ENCODE results near the gene TBXAS1. TPM values are rescaled to one million over a fixed set of nuclear protein-coding genes. Genes with fewer than 3 reads are reported as not detected.

The TBXAS1 gene
- total and polyA plus RNA-seq, 2 experiments from 2014 or later = 1.3 TPM; not detected in 1

DNA sequence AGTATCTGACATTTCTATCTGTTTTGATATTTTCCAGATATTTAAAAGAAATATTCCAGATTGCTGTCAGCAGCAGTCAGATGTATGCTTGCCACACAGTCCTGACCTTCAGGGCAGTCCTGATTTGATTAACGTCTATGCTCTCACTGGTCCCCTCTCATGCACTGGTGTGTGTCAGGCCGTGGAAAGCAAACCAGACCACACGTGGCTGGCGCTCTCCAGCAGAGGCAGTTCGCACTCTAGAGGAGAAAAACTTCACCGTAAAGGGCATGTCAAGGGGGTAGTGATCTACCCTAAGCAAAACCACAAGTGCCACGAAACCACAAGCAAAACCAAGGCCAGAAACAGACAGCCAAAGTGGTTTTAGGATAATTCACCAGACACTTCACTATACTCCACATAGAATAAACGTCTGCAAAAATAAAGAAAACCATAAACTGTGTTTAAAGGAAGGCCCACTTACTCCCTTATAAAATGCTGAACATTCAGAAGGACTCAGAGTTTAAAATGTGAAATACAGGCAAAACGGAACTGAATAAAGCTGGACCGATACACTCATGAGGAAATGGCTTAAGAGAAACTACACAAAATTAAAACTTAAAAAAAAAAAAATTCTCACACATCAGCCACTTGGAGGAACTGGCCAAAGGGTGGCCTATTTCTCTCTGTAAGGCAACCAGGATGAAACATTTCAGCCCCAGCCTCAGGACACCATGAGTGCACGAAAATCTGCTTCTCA, 207.3 kb downstream of the TBXAS1 start:
- DNase-seq (ENCODE audit: low spot score) (no peak), ATAC-seq (no peak)
- Histone ChIP-seq H3K9me2 (ENCODE audit: insufficient read depth) (no peaks in the 10 kb centered on the region), H3K27me3 (ENCODE audit: insufficient read depth) (no peaks in the 10 kb centered on the region), H3K4me3 (no peak overlapping the region), H3K79me2 (replicated peaks; ENCODE audit: insufficient read depth) (no peaks in the 10 kb centered on the region), H3K4me2 (no peak overlapping the region), H3F3A (replicated peaks; ENCODE audit: low read depth) (no peaks in the 10 kb centered on the region), H3K36me3 (ENCODE audit: insufficient read depth) (no peaks in the 10 kb centered on the region), H3K27ac (ENCODE audit: low read depth) (no peak overlapping the region), H3K4me1 (ENCODE audit: insufficient read depth) (no peaks in the 10 kb centered on the region), H4K20me1 (replicated peaks; ENCODE audit: insufficient read depth) (no peaks in the 10 kb centered on the region), H2AFZ (no peak overlapping the region)
- no peak overlapping the region for H3K4me3 Mint-ChIP-seq
- H3K27ac Mint-ChIP-seq = no peak overlapping the region
- H3K4me1 Mint-ChIP-seq = no peaks in the 10 kb centered on the region
- TF ChIP-seq, protein P1, sequence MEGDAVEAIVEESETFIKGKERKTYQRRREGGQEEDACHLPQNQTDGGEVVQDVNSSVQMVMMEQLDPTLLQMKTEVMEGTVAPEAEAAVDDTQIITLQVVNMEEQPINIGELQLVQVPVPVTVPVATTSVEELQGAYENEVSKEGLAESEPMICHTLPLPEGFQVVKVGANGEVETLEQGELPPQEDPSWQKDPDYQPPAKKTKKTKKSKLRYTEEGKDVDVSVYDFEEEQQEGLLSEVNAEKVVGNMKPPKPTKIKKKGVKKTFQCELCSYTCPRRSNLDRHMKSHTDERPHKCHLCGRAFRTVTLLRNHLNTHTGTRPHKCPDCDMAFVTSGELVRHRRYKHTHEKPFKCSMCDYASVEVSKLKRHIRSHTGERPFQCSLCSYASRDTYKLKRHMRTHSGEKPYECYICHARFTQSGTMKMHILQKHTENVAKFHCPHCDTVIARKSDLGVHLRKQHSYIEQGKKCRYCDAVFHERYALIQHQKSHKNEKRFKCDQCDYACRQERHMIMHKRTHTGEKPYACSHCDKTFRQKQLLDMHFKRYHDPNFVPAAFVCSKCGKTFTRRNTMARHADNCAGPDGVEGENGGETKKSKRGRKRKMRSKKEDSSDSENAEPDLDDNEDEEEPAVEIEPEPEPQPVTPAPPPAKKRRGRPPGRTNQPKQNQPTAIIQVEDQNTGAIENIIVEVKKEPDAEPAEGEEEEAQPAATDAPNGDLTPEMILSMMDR (conservative IDR thresholded peaks at IDR 0.05; ENCODE audit: low read depth in 2 of 2) = no peak
- no peak for TF ChIP-seq EZH2phosphoT487 (IDR thresholded peaks at IDR 0.05; ENCODE audit: unreplicated experiment)
- TF ChIP-seq, protein P2, sequence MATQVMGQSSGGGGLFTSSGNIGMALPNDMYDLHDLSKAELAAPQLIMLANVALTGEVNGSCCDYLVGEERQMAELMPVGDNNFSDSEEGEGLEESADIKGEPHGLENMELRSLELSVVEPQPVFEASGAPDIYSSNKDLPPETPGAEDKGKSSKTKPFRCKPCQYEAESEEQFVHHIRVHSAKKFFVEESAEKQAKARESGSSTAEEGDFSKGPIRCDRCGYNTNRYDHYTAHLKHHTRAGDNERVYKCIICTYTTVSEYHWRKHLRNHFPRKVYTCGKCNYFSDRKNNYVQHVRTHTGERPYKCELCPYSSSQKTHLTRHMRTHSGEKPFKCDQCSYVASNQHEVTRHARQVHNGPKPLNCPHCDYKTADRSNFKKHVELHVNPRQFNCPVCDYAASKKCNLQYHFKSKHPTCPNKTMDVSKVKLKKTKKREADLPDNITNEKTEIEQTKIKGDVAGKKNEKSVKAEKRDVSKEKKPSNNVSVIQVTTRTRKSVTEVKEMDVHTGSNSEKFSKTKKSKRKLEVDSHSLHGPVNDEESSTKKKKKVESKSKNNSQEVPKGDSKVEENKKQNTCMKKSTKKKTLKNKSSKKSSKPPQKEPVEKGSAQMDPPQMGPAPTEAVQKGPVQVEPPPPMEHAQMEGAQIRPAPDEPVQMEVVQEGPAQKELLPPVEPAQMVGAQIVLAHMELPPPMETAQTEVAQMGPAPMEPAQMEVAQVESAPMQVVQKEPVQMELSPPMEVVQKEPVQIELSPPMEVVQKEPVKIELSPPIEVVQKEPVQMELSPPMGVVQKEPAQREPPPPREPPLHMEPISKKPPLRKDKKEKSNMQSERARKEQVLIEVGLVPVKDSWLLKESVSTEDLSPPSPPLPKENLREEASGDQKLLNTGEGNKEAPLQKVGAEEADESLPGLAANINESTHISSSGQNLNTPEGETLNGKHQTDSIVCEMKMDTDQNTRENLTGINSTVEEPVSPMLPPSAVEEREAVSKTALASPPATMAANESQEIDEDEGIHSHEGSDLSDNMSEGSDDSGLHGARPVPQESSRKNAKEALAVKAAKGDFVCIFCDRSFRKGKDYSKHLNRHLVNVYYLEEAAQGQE (IDR thresholded peaks at IDR 0.05; ENCODE audit: unreplicated experiment) = no peak
- no peak for TF ChIP-seq POLR2AphosphoS5 (IDR thresholded peaks at IDR 0.05; ENCODE audit: low read depth)
- no peak for TF ChIP-seq ZNF331 (CRISPR knock-in tag; IDR thresholded peaks at IDR 0.05; ENCODE audit: low read depth)
- TF ChIP-seq JUNB (IDR thresholded peaks at IDR 0.05; ENCODE audit: unreplicated experiment) = no peak
- no peak for TF ChIP-seq EZH2 (IDR thresholded peaks at IDR 0.05; ENCODE audit: low read depth, unreplicated experiment)
- TF ChIP-seq ZNF114 (CRISPR knock-in tag; IDR thresholded peaks at IDR 0.05) = no peak
- TF ChIP-seq, protein P3, sequence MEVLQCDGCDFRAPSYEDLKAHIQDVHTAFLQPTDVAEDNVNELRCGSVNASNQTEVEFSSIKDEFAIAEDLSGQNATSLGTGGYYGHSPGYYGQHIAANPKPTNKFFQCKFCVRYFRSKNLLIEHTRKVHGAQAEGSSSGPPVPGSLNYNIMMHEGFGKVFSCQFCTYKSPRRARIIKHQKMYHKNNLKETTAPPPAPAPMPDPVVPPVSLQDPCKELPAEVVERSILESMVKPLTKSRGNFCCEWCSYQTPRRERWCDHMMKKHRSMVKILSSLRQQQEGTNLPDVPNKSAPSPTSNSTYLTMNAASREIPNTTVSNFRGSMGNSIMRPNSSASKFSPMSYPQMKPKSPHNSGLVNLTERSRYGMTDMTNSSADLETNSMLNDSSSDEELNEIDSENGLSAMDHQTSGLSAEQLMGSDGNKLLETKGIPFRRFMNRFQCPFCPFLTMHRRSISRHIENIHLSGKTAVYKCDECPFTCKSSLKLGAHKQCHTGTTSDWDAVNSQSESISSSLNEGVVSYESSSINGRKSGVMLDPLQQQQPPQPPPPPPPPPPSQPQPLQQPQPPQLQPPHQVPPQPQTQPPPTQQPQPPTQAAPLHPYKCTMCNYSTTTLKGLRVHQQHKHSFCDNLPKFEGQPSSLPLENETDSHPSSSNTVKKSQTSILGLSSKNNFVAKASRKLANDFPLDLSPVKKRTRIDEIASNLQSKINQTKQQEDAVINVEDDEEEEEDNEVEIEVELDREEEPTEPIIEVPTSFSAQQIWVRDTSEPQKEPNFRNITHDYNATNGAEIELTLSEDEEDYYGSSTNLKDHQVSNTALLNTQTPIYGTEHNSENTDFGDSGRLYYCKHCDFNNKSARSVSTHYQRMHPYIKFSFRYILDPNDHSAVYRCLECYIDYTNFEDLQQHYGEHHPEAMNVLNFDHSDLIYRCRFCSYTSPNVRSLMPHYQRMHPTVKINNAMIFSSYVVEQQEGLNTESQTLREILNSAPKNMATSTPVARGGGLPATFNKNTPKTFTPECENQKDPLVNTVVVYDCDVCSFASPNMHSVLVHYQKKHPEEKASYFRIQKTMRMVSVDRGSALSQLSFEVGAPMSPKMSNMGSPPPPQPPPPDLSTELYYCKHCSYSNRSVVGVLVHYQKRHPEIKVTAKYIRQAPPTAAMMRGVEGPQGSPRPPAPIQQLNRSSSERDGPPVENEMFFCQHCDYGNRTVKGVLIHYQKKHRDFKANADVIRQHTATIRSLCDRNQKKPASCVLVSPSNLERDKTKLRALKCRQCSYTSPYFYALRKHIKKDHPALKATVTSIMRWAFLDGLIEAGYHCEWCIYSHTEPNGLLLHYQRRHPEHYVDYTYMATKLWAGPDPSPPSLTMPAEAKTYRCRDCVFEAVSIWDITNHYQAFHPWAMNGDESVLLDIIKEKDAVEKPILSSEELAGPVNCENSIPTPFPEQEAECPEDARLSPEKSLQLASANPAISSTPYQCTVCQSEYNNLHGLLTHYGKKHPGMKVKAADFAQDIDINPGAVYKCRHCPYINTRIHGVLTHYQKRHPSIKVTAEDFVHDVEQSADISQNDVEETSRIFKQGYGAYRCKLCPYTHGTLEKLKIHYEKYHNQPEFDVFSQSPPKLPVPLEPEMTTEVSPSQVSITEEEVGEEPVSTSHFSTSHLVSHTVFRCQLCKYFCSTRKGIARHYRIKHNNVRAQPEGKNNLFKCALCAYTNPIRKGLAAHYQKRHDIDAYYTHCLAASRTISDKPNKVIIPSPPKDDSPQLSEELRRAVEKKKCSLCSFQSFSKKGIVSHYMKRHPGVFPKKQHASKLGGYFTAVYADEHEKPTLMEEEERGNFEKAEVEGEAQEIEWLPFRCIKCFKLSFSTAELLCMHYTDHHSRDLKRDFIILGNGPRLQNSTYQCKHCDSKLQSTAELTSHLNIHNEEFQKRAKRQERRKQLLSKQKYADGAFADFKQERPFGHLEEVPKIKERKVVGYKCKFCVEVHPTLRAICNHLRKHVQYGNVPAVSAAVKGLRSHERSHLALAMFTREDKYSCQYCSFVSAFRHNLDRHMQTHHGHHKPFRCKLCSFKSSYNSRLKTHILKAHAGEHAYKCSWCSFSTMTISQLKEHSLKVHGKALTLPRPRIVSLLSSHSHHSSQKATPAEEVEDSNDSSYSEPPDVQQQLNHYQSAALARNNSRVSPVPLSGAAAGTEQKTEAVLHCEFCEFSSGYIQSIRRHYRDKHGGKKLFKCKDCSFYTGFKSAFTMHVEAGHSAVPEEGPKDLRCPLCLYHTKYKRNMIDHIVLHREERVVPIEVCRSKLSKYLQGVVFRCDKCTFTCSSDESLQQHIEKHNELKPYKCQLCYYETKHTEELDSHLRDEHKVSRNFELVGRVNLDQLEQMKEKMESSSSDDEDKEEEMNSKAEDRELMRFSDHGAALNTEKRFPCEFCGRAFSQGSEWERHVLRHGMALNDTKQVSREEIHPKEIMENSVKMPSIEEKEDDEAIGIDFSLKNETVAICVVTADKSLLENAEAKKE (CRISPR knock-in tag; IDR thresholded peaks at IDR 0.05) = no peak
- no peak for TF ChIP-seq NANOG (IDR thresholded peaks at IDR 0.05; ENCODE audit: borderline replicate concordance)
- TF ChIP-seq CREB1 (CRISPR knock-in tag; IDR thresholded peaks at IDR 0.05; ENCODE audit: low read depth) = no peak
- no peak for TF ChIP-seq STAT1 (IDR thresholded peaks at IDR 0.05; ENCODE audit: unreplicated experiment)
- H3K36me3 Mint-ChIP-seq (ENCODE audit: low read depth) = peaks cover 11% of the 10 kb centered on the region; the same call in 2 of the 3 replicates
- no peaks in the 10 kb centered on the region for H3K9me3 Mint-ChIP-seq
- no peaks in the 10 kb centered on the region for H3K27me3 Mint-ChIP-seq (ENCODE audit: insufficient read depth, low read depth, poor library complexity)
